HG03095 (cell line): ENCODE measurements around the gene SLC25A30.
"Not testable (repeated sequence)": the region's sequence is repeated elsewhere in the genome, so short reads cannot be mapped to it uniquely, and the experiment has no call there.

Source experiments
- ATAC-seq: cut with Tn5 transposase; IDR thresholded peaks from one replicate; pipeline ENCODE4 v1.9.1; 2021; ENCODE audit warnings: moderate library complexity; ENCODE audit not compliant: unreplicated experiment

SLC25A30 gene

DNA sequence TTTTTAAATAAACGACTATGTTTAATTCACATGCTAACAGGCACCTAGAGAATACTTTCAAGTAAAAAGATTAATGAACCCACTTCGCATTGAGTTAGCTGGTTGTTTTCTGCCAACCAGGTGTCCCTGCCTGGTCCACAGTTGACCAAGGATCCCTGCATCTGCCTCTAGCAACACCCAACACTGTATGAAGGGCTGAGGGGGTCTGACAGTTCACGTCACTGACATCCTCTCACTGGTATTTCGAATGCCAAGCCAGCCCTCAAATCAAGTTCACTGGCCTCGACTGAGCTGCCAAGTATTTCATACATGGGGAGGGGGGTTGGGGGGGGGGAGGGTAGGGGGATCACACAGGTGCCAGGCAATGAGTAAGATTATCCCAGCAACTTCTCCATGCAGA lies 25.4 kb downstream of the SLC25A30 start:
- no peak for ATAC-seq

- no peak for ATAC-seq
Measured at GRCh38 chr13:45391926-45392325, 26.2 kb downstream of the SLC25A30 start.

DNA sequence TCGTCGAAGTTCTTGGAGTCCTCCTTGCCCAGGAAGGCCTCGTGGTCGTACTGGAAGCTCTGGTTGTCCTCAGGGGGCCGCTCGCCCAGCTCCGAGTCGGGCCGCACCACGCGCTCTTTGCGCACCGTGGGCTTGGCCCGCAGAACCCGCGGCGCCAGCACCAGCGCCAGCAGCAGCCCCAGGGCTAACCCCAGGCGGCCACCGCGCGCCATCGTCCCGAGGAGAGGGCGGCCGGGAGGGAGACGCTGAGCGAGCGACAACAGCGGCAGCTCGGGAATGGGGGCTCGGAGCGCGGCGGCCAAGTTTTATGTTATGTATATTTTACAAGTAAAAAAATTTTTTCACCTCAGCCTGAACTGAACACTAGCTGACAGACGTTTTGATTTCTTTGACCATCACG lies 27.0 kb downstream of the SLC25A30 start:
- ATAC-seq, result not testable (repeated sequence)

DNA sequence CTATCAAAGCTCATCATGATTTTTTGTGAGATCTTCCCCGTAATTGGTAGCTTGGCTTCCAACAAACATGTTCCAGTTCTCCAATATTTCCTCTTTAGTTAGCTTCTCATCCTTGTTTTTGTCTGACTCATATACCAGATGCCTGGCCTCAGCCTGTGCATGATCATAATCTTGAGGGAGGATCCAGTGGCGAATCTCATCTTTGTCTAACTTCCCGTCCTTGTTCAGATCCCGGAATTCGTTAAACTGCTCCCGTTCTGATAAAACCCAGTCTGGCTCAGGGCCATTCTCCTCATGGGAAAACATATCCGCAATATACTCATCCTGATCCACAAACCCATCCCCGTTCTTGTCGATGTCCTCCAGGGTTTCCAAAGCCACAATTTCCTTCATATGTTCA lies 27.8 kb downstream of the SLC25A30 start:
- ATAC-seq, result not testable (repeated sequence)

- ATAC-seq, result no peak
Measured at GRCh38 chr13:45388664-45389063, 29.5 kb downstream of the SLC25A30 start.

DNA sequence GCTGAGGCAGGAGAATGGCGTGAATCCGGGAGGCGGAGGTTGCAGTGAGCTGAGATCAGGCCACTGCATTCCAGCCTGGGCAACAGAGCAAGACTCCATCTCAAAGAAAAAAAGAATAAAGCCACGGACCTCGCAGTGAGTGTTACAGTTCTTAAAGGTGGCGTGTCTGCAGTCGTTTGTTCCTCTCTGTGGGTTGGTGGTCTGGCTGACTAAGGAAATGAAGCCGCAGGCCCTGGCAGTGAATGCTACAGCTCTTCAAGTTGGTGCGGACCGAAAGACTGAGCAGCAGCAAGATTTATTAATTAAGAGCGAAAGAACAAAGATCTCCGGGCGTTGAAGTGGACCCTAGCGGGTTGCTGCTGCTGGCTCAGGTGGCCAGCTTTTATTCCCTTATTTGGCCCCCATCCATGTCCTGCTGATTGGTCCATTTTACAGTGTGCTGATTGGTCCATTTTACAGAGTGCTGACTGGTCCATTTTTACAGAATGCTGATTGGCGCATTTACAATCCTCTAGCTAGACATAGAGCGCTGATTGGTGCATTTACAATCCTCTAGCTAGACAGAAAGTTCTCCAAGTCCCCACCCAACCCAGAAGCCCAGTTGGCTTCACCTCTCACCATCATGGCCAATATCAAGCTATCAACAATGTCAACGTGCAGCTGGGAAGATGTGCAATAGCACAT lies 31.1 kb downstream of the SLC25A30 start:
- not testable (repeated sequence) for ATAC-seq

DNA sequence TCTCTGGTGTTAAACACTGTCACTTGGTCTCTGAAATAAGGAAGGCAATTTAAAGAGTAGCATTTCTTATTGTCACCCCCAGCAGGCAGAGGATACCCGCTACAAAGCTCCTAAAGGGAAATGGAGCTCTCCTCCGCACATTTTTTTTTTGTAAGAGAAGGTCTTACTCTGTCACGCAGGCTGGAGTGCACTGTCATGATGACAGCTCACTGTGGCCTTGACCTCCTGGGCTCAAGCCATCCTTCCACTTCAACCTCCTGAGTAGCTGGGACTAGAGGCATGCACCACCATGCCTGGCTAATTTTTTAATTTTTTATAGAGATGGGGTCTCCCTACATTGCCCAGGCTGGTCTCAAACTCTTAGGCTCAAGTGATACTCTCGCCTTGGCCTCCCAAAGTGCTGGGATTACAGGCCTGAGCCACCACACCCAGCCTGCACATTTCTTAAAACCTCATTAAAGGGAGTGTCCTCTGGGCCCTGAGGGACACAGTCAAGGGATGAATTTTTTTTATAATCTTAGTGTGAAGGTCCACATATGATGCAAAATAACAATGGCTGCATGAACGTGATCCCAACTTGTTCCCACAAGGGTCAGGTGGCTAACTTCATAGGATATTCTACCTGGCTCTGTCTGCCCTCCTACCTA lies 32.1 kb downstream of the SLC25A30 start:
- ATAC-seq, result no peak

GRCh38 chr13:45385320-45385719 lies 32.9 kb downstream of the SLC25A30 start:
- ATAC-seq, result no peak

- no peak for ATAC-seq
Measured at GRCh38 chr13:45384474-45385174, 33.5 kb downstream of the SLC25A30 start.

GRCh38 chr13:45382739-45383138 lies 35.4 kb downstream of the SLC25A30 start:
- ATAC-seq, result not testable (repeated sequence)

- ATAC-seq, result no peak
Measured at GRCh38 chr13:45381196-45381595, 37.0 kb downstream of the SLC25A30 start.

GRCh38 chr13:45380708-45381107 lies 37.5 kb downstream of the SLC25A30 start:
- not testable (repeated sequence) for ATAC-seq

DNA sequence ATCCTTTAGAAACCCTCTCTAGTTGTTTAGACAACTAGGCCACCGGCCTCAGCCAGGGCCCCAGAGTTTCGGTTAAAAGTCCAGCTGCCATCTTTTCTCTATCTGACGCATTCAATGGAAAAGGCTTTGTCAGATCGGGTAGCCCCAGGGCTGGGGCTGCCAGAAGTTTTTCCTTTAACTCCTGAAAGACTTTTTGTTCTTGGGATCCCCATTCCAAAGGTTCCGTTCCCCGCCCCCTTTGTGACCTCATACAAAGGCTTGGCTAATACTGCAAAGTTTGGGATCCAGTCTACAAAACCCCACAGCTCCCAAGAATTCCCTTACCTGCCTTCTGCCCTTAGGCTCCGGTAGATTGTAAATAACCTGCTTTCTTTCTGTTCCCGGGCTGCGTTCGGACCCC lies 38.7 kb downstream of the SLC25A30 start:
- not testable (repeated sequence) for ATAC-seq

GRCh38 chr13:45378786-45379185 lies 39.4 kb downstream of the SLC25A30 start:
- ATAC-seq, result not testable (repeated sequence)

DNA sequence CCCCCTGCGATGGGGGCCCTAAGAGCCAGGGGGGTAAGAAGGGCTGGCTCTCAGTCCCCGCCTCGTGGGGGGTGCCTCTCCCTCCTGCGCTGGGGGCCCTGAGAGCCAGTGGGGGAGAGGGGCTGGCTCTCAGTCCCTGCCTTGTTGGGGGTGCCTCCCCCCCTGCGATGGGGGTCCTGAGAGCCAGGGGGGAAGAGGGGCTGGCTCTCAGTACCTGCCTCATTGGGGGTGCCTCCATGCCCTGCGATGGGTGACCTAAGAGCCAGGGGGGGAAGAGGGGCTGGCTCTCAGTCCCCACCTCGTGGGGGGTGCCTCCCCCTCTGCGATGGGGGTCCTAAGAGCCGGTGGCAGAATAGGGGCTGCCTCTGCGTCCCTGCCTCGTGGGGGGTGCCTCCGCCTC lies 40.9 kb downstream of the SLC25A30 start:
- not testable (repeated sequence) for ATAC-seq

DNA sequence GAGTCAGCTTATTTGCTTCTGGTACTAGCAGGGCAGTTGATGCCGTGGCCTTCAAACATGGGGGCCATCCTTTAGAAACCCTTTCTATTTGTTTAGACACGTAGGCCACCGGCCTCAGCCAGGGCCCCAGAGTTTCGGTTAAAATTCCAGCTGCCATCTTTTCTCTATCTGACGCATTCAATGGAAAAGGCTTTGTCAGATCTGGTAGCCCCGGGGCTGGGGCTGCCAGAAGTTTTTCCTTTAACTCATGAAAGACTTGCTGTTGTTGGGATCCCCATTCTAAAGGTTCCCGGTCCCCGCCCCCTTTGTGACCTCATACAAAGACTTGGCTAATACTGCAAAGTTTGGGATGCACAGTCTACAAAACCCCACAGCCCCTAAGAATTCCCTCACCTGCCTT lies 41.5 kb downstream of the SLC25A30 start:
- not testable (repeated sequence) for ATAC-seq

DNA sequence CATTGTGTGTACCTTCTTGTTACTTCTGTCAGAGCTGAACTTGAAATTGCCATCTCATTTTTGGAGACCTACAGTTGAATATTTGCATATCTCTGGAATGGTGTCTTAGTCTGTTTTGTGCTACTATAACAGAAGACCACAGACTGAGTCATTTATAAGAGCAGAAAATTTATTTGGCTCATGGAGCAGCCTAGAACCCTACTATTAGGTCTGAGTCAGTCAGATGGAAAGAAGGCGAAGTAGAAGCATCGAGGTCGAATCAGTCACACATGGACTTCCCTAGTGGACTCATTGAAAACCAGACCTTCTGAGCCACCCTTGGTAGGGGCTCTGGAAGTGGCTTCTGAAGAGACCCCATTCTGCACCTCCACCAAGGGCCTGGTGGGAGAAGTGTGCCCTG lies 43.3 kb downstream of the SLC25A30 start:
- ATAC-seq, result no peak

DNA sequence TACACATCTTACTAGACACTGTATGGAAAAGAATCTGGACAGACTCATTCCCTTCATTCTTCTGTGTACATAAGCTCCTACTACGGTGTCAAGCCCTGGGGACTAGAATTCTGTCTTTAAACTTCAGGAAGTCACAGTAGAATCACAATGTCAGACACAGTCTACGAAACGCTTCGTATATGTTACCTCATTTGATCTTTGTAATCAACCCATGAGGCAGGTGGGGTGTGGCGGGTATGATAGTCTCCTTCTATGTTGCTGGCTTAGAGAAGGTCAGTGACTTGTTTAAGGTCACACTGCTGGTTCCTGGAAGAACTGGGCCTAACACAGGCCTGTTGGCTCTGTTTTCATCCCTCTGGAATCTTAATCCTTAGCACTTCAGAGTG lies 45.0 kb downstream of the SLC25A30 start:
- ATAC-seq, result no peak

DNA sequence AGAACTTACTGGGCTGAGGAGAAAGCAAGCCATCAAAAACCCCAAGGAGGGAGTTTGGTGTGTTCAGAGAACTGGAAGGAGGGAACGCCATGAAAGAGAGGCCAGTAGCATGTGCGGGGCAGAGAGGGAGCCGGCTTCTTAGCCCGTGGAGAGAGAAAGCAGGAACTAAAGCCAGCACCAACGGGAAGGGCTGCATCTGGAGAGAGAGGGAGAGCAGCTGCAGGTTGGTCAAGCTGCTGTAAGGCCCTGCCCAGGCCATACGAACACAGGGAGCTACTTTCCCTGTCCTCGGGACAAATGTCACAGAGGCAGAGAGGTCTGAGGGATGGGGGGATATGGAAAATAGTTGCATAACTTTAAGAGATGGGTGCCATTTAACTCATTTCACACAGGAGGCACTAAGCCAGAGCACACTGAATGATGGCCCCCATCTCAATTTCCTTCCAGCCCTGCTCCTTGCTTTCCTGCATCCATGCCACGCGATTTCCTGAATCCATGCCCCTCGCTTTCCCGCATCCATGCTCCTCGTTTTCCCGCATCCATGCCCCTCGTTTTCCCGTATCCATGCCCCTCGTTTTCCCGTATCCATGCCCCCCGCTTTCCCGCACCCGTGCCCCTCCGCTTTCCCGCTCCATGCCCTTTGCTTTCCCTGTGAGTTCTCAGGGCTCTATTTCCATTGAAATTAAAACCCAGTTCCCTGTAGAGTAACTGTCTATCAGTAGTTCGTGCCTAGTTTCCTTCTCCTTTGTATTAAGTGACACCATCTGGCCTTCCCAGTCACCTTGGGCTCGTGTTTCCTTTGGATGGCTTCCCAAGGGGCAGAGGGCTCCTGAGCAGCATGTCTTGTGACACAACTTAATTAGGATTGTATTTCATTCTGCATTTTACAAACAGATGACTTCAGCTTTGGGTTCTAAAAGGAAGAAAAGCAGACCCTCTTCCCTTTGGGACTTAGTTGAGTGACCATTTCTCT lies 45.7 kb downstream of the SLC25A30 start:
- no peak for ATAC-seq

DNA sequence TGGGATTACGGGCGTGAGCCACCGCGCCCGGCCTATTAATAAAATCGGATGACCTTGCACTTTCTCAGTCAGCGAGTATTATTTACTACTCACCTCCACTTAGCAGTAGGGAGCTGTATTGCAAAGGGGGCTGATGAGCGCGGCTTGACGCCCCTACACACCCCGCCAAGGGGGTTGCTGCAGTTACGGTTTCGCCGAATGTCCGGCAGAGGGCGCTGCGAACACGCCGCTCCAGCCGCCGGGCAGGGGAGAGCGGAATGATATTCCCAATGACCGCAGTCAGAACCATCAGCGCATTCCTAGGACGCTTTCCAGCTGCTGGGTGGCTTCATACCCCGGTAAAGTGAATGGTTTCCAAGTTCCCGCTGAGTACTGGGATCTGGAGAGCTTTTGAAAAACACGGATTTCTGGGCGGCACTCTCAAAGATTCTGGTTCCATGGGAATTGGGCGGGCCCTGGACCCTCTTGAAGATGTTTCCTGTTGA lies 47.2 kb downstream of the SLC25A30 start:
- no peak for ATAC-seq

- ATAC-seq, result no peak
Measured at GRCh38 chr13:45369116-45369515, 49.1 kb downstream of the SLC25A30 start.
